Cardiac fibroblast (primary cell): Measurements from ENCODE around the gene VAMP3.

Source experiments
- DNase-seq, 2 donors: peaks; one replicate each; pipeline versions ENCODE4 v3.0.0 to v3.0.0-alpha.2; 2010; ENCODE audit warnings: low read depth in 2 of 2
- H3K4me3 ChIP-seq, 2 donors: replicated peaks in 1 of 2; 1 replicate in 1 of 2; 2 replicates in 1 of 2; pipeline ENCODE4 v1.5.1; 2011; ENCODE audit warnings: low read depth in 2 of 2, low read length in 2 of 2, mild to moderate bottlenecking in 2 of 2, moderate library complexity in 1 of 2
- CTCF ChIP-seq: IDR thresholded peaks from one replicate; pipeline ENCODE4 v1.5.1; 2011; ENCODE audit warnings: low read depth, mild to moderate bottlenecking, low read length, inconsistent platforms

VAMP3 gene

GRCh38 chr1:7795406-7795805, 24.3 kb downstream of the VAMP3 start:
- DNase-seq: no peak
- no peak overlapping the region for H3K4me3 ChIP-seq
- TF ChIP-seq CTCF: no peak

- H3K4me3 ChIP-seq: no peak overlapping the region
- no peak for DNase-seq
- TF ChIP-seq CTCF: no peak
Observed at GRCh38 chr1:7805460-7805859, 34.4 kb downstream of the VAMP3 start.

GRCh38 chr1:7808253-7808844, 37.3 kb downstream of the VAMP3 start:
- peak; percentile 68 to 76 for DNase-seq

GRCh38 chr1:7809742-7810141, 38.6 kb downstream of the VAMP3 start:
- no peak for TF ChIP-seq CTCF
- DNase-seq: no peak
- H3K4me3 ChIP-seq: no peak overlapping the region

More at GRCh38 chr1:7808253-7808844, 37.3 kb downstream of the VAMP3 start:
- no peak overlapping the region for H3K4me3 ChIP-seq
- peak; percentile 48 for TF ChIP-seq CTCF

- DNase-seq: peak; percentile 72 to 91
- no peak for TF ChIP-seq CTCF
- no peak overlapping the region for H3K4me3 ChIP-seq
Observed at GRCh38 chr1:7810395-7810794, 39.3 kb downstream of the VAMP3 start.

GRCh38 chr1:7811476-7811875, 40.4 kb downstream of the VAMP3 start:
- no peak for TF ChIP-seq CTCF
- H3K4me3 ChIP-seq: no peak overlapping the region
- DNase-seq: no peak

- DNase-seq: no peak
- no peak for TF ChIP-seq CTCF
Observed at GRCh38 chr1:7813677-7814373, 42.7 kb downstream of the VAMP3 start.

More at GRCh38 chr1:7813677-7814373, 42.7 kb downstream of the VAMP3 start:
- H3K4me3 ChIP-seq: no peak overlapping the region
